ENCODE data around the gene EFNA1.
A peak's percentile ranks its signal among the peaks of the same experiment; 100 is the strongest.
"Not testable (repeated sequence)": the region's sequence is repeated elsewhere in the genome, so short reads cannot be mapped to it uniquely, and the experiment has no call there.

The EFNA1 gene

GRCh38 chr1:155140630-155140953 is 12.9 kb downstream of the EFNA1 start:
- peak overlapping the region; percentile 99 for H3K27ac ChIP-seq
- TF ChIP-seq ZFX (IDR thresholded peaks at IDR 0.05; ENCODE audit: borderline replicate concordance) (no peak), CTCF (IDR thresholded peaks at IDR 0.05) (no peak)

- TF ChIP-seq ZFX (IDR thresholded peaks at IDR 0.05; ENCODE audit: borderline replicate concordance) (no peak), CTCF (IDR thresholded peaks at IDR 0.05) (no peak)
- H3K27ac ChIP-seq = no peak overlapping the region
Measured at GRCh38 chr1:155141749-155142148, 14.1 kb downstream of the EFNA1 start.

- TF ChIP-seq ZFX (IDR thresholded peaks at IDR 0.05; ENCODE audit: borderline replicate concordance) (no peak), CTCF (IDR thresholded peaks at IDR 0.05) (peak; percentile 37)
- no peak overlapping the region for H3K27ac ChIP-seq
Measured at GRCh38 chr1:155145491-155145890, 17.8 kb downstream of the EFNA1 start.

- H3K27ac ChIP-seq = not testable (repeated sequence)
Measured at GRCh38 chr1:155155996-155156643, 28.4 kb downstream of the EFNA1 start.

GRCh38 chr1:155158991-155159390 is 31.3 kb downstream of the EFNA1 start:
- H3K27ac ChIP-seq = no peak overlapping the region
- no peak for TF ChIP-seq ZFX (IDR thresholded peaks at IDR 0.05; ENCODE audit: borderline replicate concordance)
- TF ChIP-seq CTCF (IDR thresholded peaks at IDR 0.05) = no peak

- TF ChIP-seq CTCF (IDR thresholded peaks at IDR 0.05) (no peak), ZFX (IDR thresholded peaks at IDR 0.05; ENCODE audit: borderline replicate concordance) (no peak)
Measured at GRCh38 chr1:155160128-155160527, 32.5 kb downstream of the EFNA1 start.

GRCh38 chr1:155162631-155163030 is 35.0 kb downstream of the EFNA1 start:
- H3K27ac ChIP-seq = not testable (repeated sequence)

More at GRCh38 chr1:155160128-155160527, 32.5 kb downstream of the EFNA1 start:
- no peak overlapping the region for H3K27ac ChIP-seq

- H3K27ac ChIP-seq = not testable (repeated sequence)
Measured at GRCh38 chr1:155163785-155164184, 36.1 kb downstream of the EFNA1 start.

GRCh38 chr1:155164625-155165024 is 36.9 kb downstream of the EFNA1 start:
- not testable (repeated sequence) for H3K27ac ChIP-seq

- TF ChIP-seq ZFX (IDR thresholded peaks at IDR 0.05; ENCODE audit: borderline replicate concordance) (no peak), CTCF (IDR thresholded peaks at IDR 0.05) (no peak)
- no peak overlapping the region for H3K27ac ChIP-seq
Measured at GRCh38 chr1:155166051-155166470, 38.4 kb downstream of the EFNA1 start.
